GM19438 (cell line): ENCODE data around the gene MYH7B.

ENCODE experiments used
- ATAC-seq: cut with Tn5 transposase; IDR thresholded peaks from one replicate; pipeline ENCODE4 v1.9.1; 2021; ENCODE audit warnings: low read depth; ENCODE audit not compliant: unreplicated experiment

The MYH7B gene

GRCh38 chr20:34955231-34956040 lies at the start of gene MYH7B, which contains the start of gene GSS:
Gene MYH7B, plus strand, starts transcription at chr20:34955868. Its CDS starts 22,138 bp downstream, at chr20:34978006.
Gene GSS, minus strand, starts transcription at chr20:34955806. Its CDS starts 3,954 bp downstream, at chr20:34951852.
- peak; percentile 94 for ATAC-seq

GRCh38 chr20:34907616-34908469 lies 47.8 kb upstream of the MYH7B start:
- no peak for ATAC-seq

GRCh38 chr20:34915131-34915530 lies 40.5 kb upstream of the MYH7B start:
- no peak for ATAC-seq

GRCh38 chr20:34915749-34916455 lies 39.8 kb upstream of the MYH7B start:
- no peak for ATAC-seq

GRCh38 chr20:34916774-34917354 lies 38.8 kb upstream of the MYH7B start:
- ATAC-seq: no peak

- no peak for ATAC-seq
Measured at GRCh38 chr20:34920055-34920454, 35.6 kb upstream of the MYH7B start.

- no peak for ATAC-seq
Measured at GRCh38 chr20:34921436-34921835, 34.2 kb upstream of the MYH7B start.

GRCh38 chr20:34922654-34923381 lies 32.9 kb upstream of the MYH7B start:
- ATAC-seq: no peak

GRCh38 chr20:34923414-34923813 lies 32.3 kb upstream of the MYH7B start:
- no peak for ATAC-seq

- ATAC-seq: no peak
Measured at GRCh38 chr20:34925341-34925740, 30.3 kb upstream of the MYH7B start.

- no peak for ATAC-seq
Measured at GRCh38 chr20:34925981-34926380, 29.7 kb upstream of the MYH7B start.

GRCh38 chr20:34926581-34926980 lies 29.1 kb upstream of the MYH7B start:
- ATAC-seq: no peak

GRCh38 chr20:34927736-34928135 lies 27.9 kb upstream of the MYH7B start:
- ATAC-seq: no peak

GRCh38 chr20:34928411-34928810 lies 27.3 kb upstream of the MYH7B start:
- no peak for ATAC-seq

GRCh38 chr20:34931771-34932170 lies 23.9 kb upstream of the MYH7B start:
- no peak for ATAC-seq

- ATAC-seq: no peak
Measured at GRCh38 chr20:34938466-34939163, 17.1 kb upstream of the MYH7B start.

GRCh38 chr20:34940081-34940481 lies 15.6 kb upstream of the MYH7B start:
- no peak for ATAC-seq

GRCh38 chr20:34941226-34941625 lies 14.4 kb upstream of the MYH7B start:
- no peak for ATAC-seq

GRCh38 chr20:34942301-34942700 lies 13.4 kb upstream of the MYH7B start:
- no peak for ATAC-seq
